Measurements from ENCODE around the gene KRT71. TPM values are rescaled to one million over a fixed set of nuclear protein-coding genes. Genes with fewer than 3 reads are reported as not detected.
A peak's percentile ranks its signal among the peaks of the same experiment; 100 is the strongest.

The KRT71 gene
- total RNA-seq, 1 donor: not detected

- Histone ChIP-seq H3K79me2 (ENCODE audit: insufficient read depth, low read length) (no peaks in the 10 kb centered on the region), H3K27me3 (ENCODE audit: insufficient read depth, low read length) (peaks cover 24% of the 10 kb centered on the region), H3K27ac (ENCODE audit: low read depth, low read length) (no peak overlapping the region), H3K4me1 (ENCODE audit: insufficient read depth, low read length) (peaks cover 5% of the 10 kb centered on the region), H2AFZ (ENCODE audit: low read length) (no peak overlapping the region), H3K36me3 (ENCODE audit: insufficient read depth, low read length) (no peaks in the 10 kb centered on the region), H3K4me3 (ENCODE audit: insufficient read depth, low read length) (no peak overlapping the region), H3K4me2 (ENCODE audit: insufficient read depth, low read length) (no peak overlapping the region), H3K9me3 (ENCODE audit: low read depth, low read length) (no peaks in the 10 kb centered on the region), H4K20me1 (ENCODE audit: insufficient read depth, low read length) (no peaks in the 10 kb centered on the region)
- peak; percentile 80 for DNase-seq (ENCODE audit: insufficient read length, low spot score, missing footprints)
- TF ChIP-seq CTCF (IDR thresholded peaks at IDR 0.05; ENCODE audit: extremely low read depth, low read depth, low read length): no peak
Measured at GRCh38 chr12:52521568-52522266, 31.2 kb downstream of the KRT71 start.

- Histone ChIP-seq H3K27me3 (ENCODE audit: insufficient read depth, low read length) (peaks cover 26% of the 10 kb centered on the region), H3K4me3 (ENCODE audit: insufficient read depth, low read length) (no peak overlapping the region), H3K79me2 (ENCODE audit: insufficient read depth, low read length) (no peaks in the 10 kb centered on the region), H2AFZ (ENCODE audit: low read length) (no peak overlapping the region), H3K27ac (ENCODE audit: low read depth, low read length) (no peak overlapping the region), H3K4me2 (ENCODE audit: insufficient read depth, low read length) (no peak overlapping the region), H3K36me3 (ENCODE audit: insufficient read depth, low read length) (no peaks in the 10 kb centered on the region), H4K20me1 (ENCODE audit: insufficient read depth, low read length) (no peaks in the 10 kb centered on the region), H3K9me3 (ENCODE audit: low read depth, low read length) (no peaks in the 10 kb centered on the region), H3K4me1 (ENCODE audit: insufficient read depth, low read length) (peaks cover 5% of the 10 kb centered on the region)
- TF ChIP-seq CTCF (IDR thresholded peaks at IDR 0.05; ENCODE audit: extremely low read depth, low read depth, low read length): no peak
- DNase-seq (ENCODE audit: insufficient read length, low spot score, missing footprints): no peak
Measured at GRCh38 chr12:52521175-52521567, 31.8 kb downstream of the KRT71 start.

- no peaks in the 10 kb centered on the region for H3K36me3 ChIP-seq (ENCODE audit: insufficient read depth, low read length)
- no peaks in the 10 kb centered on the region for H3K9me3 ChIP-seq (ENCODE audit: low read depth, low read length)
- H3K4me2 ChIP-seq (ENCODE audit: insufficient read depth, low read length): no peak within 1 kb of the TSS
- DNase-seq (ENCODE audit: insufficient read length, low spot score, missing footprints): no peak
- H3K4me1 ChIP-seq (ENCODE audit: insufficient read depth, low read length): peaks cover 5% of the 10 kb centered on the region
- H2AFZ ChIP-seq (ENCODE audit: low read length): no peak within 1 kb of the TSS
- H3K4me3 ChIP-seq (ENCODE audit: insufficient read depth, low read length): no peak within 1 kb of the TSS
- no peaks in the 10 kb centered on the region for H3K79me2 ChIP-seq (ENCODE audit: insufficient read depth, low read length)
- no peaks in the 10 kb centered on the region for H4K20me1 ChIP-seq (ENCODE audit: insufficient read depth, low read length)
- no peak within 1 kb of the TSS for H3K27ac ChIP-seq (ENCODE audit: low read depth, low read length)
- TF ChIP-seq CTCF (IDR thresholded peaks at IDR 0.05; ENCODE audit: extremely low read depth, low read depth, low read length): no peak
- peaks cover 35% of the 10 kb centered on the region for H3K27me3 ChIP-seq (ENCODE audit: insufficient read depth, low read length)
Measured at GRCh38 chr12:52519826-52520662, 32.9 kb downstream of the KRT71 start, which contains the start of gene KRT5. Gene KRT5, minus strand, starts transcription at chr12:52520394. Its CDS starts 98 bp downstream, at chr12:52520296.

- H3K36me3 ChIP-seq (ENCODE audit: insufficient read depth, low read length): no peaks in the 10 kb centered on the region
- no peak overlapping the region for H3K4me2 ChIP-seq (ENCODE audit: insufficient read depth, low read length)
- TF ChIP-seq CTCF (IDR thresholded peaks at IDR 0.05; ENCODE audit: extremely low read depth, low read depth, low read length): no peak
- DNase-seq (ENCODE audit: insufficient read length, low spot score, missing footprints): no peak
- H3K4me3 ChIP-seq (ENCODE audit: insufficient read depth, low read length): no peak overlapping the region
- no peaks in the 10 kb centered on the region for H3K9me3 ChIP-seq (ENCODE audit: low read depth, low read length)
- no peak overlapping the region for H3K27ac ChIP-seq (ENCODE audit: low read depth, low read length)
- H3K4me1 ChIP-seq (ENCODE audit: insufficient read depth, low read length): peaks cover 5% of the 10 kb centered on the region
- H4K20me1 ChIP-seq (ENCODE audit: insufficient read depth, low read length): no peaks in the 10 kb centered on the region
- H2AFZ ChIP-seq (ENCODE audit: low read length): no peak overlapping the region
- H3K79me2 ChIP-seq (ENCODE audit: insufficient read depth, low read length): no peaks in the 10 kb centered on the region
- peaks cover 40% of the 10 kb centered on the region for H3K27me3 ChIP-seq (ENCODE audit: insufficient read depth, low read length)
Measured at GRCh38 chr12:52519387-52519703, 33.6 kb downstream of the KRT71 start.
